ENCODE data around the gene ATP6AP1.

Gene ATP6AP1

DNA sequence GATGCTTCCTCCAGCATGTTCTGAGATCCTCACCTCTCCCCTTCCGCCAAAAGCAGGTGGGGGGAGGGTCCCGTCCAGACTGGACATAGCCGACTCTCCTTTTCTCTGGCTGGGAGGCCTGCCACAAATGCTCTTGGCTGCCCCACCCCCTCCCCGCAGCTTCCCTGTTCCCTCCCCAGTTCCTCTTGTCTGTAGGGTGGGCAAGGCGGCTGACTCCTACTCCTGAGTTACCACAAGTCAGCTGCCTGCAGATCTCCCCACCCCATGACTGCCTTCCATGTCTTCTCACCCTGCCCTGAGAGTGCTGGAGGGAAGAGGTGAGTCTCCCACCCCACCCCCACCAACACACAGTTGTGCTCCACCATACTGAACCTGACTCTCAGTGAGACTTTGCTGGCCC lies 2.9 kb downstream of the ATP6AP1 start:
- DNase-seq: no peak

DNA sequence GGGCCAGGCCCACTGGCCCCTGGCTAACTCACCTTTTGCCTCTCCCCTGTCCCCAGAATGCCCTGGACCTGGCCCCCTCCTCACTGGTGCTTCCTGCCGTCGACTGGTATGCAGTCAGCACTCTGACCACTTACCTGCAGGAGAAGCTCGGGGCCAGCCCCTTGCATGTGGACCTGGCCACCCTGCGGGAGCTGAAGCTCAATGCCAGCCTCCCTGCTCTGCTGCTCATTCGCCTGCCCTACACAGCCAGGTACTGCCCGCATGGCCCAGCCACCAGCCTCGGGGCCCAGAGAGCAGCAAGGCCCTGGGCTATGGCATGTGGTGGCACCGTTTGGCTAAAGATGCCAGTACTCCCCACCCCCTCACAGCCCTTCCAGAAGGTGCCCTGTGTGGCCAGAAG lies 3.7 kb downstream of the ATP6AP1 start:
- no peak for DNase-seq

DNA sequence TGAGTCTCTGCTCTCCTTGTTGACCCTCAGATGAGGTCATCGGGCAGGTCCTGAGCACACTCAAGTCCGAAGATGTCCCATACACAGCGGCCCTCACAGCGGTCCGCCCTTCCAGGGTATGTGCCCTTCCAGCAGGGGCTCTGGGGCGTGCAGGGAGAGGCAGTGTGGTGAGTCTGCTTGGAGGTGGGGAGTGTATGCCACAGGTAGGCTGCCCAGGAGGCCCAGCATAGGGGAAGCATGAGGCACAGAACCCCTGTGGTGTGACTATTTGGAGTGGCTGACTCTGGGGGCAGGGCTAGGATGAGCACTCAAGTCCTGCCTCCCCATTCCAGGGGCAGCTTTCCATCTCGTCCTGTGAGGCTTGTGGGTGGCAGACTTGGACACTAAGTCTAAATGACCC lies 5.1 kb downstream of the ATP6AP1 start:
- DNase-seq: no peak

DNA sequence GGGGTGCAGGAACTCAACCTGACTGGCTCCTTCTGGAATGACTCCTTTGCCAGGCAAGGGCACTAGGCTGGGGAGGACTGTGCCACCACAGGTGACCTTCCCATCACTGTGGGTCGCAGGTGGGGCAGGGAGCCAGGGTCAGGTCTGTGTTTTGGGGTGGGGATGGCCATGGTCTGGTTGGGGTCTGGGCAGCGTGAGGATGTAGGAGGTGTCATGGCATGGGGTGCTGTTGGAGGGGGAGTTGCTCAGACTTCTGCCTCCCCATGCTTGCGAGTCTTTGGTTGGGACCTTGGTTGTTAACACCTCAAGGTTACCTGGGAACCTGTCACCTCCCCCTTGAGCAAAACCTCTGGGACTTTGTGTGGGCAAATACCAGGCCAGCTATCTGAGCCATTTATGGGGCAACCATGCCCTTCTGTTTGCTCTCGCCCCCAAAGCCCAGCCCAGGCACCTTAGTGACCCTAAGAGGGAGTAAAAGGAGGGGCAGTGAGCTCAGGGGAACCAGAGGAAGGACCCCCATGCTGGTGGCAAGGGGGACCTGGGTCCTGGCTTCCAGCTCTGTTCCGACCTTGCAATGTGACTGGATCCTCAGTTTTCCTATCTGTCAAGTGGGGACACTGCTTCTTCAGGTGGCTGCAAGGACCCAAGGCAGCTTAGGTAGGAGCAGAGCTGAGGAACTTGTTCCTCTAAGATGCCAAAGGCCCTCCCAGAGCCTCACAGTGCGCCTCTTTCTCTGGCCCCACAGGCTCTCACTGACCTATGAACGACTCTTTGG lies 6.1 kb downstream of the ATP6AP1 start:
- DNase-seq: no peak

DNA sequence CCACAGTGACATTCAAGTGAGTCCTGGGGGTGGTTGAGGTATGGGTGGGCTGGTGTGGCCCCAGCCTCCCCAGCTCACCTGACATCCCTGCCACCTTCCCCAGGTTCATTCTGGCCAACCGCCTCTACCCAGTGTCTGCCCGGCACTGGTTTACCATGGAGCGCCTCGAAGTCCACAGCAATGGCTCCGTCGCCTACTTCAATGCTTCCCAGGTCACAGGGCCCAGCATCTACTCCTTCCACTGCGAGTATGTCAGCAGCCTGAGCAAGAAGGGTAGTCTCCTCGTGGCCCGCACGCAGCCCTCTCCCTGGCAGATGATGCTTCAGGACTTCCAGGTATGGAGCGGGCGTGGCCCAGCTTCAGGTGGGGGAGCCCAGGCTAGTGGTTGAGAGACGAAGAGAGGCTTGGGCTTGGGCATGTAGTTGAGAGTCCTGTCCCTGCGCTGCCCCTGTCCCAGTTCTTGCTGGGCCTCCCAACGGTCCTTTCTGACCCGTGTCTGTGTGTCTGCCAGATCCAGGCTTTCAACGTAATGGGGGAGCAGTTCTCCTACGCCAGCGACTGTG lies 6.8 kb downstream of the ATP6AP1 start:
- DNase-seq: no peak

DNA sequence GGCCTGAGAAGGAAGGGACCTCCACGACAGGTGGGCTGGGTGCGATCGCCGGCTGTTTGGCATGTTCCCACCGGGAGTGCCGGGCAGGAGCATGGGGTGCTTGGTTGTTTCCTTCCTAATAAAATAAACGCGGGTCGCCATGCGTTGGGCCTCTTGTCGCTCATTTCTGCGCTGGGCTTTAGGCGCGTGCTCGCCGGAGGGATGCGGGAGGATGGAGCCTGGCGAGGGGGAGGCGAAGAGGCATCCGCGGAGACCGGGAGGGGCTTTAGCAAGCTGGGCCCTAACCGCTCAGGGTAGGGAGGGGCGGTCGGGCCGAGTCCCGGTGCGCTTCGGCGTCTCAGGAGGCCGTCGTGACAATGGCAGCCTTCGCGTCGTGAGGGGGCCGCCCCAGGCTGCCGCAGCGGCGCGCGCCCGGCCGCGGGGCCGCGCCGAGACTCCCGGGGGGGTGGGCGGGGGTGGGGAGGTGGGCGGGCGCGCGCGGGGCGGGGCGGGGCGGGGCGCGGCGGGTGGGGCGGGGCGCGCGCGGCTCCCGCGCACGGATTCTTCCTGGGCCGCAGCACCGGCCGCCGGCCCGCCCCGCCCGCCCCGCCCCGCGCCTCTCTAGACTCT lies 8.0 kb downstream of the ATP6AP1 start:
- DNase-seq: no peak

DNA sequence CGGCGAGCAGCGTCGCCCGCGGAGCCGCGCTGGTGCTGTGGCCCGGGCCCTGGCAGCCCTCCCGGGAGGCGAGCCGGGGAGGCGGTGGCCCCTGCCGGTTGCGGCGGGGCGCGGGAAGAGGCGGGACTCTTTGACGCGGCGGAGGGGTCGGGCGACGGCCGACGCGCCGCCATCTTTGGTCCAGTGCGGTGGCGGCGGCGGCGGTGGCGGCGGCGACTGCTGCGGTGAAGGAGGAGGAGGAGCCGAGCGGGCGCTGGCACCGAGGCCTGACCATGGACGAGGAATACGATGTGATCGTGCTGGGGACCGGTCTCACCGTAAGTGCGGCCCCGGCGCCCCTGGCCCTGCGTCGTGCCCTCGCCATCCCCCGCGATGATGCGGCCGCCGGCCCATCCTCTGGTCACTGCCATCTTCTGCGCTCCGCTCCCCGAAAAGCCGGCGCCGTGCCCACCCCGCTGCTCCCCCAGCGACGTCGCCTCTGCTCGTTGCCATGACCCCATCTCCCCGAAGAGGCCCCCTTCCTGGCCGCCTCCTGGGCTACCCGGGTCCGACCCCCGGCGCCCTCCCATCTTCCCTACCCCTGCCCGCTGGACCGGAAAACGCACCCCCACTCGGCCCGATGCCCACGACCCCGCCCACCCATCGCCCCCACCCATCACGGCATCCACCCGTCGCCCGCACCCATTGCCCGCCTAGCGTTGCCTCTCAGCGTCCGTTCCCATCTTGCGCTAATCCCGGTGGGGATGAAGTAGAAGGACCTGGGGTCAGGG lies 8.7 kb downstream of the ATP6AP1 start, which contains the start of gene GDI1:
GDI1 (plus strand) TSS at position 172 of the 770 bp plus-strand sequence; CDS start at position 273, 101 bp downstream.
- DNase-seq: peak; percentile 2

DNA sequence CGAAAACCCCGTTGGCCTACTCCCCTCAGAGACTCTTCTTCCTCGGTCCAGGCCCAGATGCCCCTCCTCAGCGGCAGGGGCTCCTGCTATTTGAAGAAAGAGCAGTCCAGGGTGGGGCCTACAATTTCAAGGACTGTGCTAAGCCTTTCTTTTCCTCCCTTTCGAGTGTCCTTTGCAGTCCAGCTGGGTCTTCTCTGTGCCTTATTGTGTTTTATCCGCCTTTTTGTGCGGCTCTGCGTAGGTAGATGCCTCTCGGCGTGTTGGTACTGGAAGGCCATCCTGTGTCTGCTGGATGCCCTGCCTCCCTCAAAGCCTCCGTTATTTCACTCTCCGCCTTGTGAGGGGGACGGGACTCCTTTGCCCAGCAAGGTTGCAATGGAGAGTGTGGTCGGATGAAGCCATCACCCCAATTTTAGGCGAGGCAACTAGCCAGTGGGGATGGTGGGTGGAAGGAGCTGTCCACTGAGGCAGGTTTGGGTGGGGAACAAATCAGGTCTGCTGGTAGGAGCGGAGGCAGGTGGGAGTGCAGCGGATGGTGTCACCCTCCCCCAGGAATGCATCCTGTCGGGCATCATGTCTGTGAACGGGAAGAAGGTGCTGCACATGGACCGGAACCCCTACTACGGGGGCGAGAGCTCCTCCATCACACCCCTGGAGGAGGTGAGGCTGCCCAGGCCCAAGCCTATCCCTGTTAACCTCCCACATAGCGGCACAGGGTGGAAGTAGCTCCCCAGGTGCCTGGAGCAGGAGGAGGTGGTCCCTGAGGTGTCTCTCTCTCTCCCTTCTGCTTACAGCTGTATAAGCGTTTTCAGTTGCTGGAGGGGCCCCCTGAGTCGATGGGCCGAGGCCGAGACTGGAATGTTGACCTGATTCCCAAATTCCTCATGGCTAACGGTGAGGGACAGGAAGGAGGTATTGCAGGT lies 9.8 kb downstream of the ATP6AP1 start:
- DNase-seq: no peak

DNA sequence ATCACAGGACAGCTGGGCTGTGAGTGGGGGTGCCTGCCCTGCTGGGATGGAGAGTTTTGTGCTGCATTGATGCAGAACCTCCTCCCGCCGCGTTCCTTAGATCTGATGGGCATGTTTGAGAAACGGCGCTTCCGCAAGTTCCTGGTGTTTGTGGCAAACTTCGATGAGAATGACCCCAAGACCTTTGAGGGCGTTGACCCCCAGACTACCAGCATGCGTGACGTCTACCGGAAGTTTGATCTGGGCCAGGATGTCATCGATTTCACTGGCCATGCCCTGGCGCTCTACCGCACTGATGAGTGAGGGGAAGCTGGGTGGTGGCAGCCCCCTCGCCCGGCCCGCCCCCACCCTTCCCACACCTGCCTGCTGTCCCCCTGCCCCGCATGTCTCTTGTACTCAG lies 11.4 kb downstream of the ATP6AP1 start:
- no peak for DNase-seq

DNA sequence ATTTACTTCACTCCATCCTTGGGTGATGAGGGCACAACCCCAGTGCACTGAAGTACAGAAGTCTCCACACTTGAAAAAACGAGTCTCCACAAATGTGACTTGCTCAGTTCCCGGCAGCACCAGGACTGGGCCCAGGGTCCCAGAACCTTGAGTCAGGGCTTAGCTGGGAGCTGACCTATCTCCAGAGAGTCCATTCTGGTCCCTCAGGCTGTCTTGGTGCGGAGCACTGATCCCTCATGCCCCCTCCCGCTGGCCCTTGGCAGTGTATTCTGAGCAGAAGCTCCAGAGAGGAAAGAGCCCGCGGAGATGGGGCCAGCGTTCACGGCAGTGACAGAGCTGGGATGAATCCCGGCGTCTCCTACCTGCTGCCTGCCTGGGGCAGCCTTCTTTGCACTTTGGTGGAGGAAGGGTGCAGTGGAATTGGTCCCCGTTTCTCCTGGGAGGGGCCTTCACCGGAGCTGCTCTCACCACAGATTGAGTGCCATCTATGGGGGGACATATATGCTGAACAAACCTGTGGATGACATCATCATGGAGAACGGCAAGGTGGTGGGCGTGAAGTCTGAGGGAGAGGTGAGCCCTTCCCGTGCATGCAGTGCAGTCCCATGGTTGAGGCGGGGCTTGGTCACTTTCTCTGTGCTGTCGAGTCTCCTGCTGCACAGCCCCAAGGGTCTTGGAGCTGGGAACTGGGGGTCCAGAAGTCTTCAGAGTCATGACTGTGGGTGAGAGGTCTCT lies 12.3 kb downstream of the ATP6AP1 start:
- no peak for DNase-seq

DNA sequence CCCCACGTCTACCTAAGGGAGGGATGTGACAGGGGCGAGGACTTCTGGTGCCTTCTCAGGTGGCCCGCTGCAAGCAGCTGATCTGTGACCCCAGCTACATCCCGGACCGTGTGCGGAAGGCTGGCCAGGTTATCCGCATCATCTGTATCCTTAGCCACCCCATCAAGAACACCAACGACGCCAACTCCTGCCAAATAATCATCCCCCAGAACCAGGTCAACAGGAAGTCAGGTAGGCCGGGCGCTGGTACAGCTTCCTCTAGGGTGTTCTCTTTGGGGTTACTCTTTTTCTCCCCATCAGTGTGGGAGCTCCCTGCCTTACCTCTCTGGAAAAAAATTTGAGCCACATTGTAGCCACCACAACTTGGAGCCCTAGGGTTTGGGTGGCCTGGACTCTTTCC lies 13.1 kb downstream of the ATP6AP1 start:
- no peak for DNase-seq

DNA sequence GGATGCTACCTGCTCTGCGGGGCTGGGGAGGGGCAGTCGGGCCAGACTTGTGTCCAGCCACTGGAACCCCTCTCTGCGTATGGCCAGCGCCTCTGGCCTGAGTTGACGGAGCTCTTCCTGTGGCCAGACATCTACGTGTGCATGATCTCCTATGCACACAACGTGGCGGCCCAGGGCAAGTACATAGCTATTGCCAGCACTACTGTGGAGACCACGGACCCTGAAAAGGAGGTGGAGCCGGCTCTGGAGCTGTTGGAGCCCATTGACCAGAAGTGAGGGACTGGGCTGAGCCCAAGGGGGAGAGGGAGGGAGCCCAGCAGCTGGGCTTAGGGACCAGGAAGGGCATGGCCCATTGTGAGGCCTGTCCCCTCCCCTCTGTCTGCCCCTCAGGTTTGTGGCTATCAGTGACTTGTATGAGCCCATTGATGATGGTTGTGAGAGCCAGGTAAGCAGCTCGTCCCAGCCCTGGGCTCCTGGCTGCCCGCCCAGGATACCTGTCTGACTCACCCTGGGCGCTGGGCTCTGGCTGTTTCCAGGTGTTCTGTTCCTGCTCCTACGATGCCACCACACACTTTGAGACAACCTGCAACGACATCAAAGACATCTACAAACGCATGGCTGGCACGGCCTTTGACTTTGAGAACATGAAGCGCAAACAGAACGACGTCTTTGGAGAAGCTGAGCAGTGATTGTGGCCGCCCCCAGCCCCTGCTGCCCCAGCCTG lies 13.7 kb downstream of the ATP6AP1 start:
- DNase-seq: no peak

DNA sequence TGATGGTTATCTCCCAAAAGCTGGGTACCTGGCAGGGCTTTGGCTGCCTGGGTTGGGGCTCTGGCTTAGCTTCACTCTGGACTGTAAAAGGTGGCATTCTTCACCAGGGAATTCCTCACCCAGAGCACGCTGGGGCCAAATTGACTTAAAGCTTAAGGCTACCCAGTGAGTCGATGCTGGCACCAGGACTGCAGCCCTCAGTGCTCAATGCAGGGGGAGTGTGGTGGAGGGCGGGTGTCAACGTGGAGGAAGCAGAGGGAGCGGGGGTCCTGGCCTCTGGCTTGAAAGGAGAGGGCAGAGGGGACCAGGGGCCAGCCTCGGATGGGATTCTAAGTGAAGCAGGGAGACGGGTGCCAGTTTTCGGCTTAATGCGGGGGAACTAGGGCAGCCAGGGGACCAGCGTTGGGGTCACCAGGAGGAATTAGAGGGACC lies 15.0 kb downstream of the ATP6AP1 start:
- no peak for DNase-seq

DNA sequence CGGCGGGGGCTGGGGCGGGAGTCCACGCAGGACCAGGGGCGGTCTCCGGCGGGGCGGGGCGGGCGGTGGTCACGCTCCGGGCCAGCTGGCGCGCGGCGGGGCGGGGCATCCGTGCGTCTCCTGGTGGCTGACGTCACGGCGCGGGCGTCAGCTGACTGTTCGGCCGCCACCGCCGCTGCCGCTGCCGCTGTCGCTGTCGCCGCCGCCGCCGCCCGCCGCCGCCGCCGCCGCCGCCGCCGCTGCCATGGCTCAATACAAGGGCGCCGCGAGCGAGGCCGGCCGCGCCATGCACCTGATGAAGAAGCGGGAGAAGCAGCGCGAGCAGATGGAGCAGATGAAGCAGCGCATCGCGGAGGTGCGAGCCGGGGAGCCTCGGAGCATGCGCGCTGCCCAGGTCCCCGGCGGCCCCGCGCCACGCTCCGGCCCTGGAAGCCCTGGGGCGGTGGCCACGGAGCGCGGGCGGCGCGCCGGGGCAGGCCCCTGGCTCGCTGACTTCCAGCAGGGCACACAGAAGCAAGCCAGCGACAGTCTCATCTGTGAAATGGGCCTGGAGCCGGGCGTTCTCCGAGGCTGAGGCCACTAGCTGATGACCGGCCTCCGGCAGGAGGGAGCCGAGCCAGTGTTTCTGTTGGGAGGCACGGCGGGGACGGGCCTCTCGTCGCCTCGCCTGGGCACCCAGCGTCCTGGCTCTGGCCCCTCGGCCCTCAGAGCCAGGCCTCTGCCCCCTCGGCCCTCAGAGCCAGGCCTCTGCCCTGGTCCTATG lies 15.7 kb downstream of the ATP6AP1 start, which contains the start of gene FAM50A:
FAM50A (plus strand) TSS at position 150 of the 763 bp plus-strand sequence; CDS start at position 245, 95 bp downstream.
- peak; percentile 25 for DNase-seq

DNA sequence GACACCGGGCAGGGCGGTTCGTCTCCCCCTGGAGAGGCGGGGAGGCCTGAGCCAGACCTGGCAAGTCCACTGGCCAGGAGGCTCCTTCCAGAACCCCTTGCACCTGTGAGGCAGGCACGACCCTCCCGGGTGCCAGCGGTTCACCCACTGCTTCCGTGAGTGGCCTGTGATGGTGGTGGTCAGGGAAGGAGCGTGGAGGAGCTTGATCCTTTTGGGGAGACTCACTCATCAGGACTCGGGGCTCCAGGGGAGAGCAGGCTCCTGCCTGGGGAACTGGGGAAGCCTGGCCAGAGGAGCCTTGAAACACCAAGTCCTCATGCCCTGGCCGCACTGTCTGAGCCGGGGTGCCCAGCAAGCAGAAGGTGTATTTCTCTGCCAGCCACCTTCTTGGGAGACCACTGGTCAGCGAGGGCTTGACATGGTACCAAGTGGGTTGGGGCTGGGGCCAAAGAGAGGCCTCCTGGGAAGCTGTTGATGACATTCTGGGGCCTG lies 16.3 kb downstream of the ATP6AP1 start:
- DNase-seq: no peak

DNA sequence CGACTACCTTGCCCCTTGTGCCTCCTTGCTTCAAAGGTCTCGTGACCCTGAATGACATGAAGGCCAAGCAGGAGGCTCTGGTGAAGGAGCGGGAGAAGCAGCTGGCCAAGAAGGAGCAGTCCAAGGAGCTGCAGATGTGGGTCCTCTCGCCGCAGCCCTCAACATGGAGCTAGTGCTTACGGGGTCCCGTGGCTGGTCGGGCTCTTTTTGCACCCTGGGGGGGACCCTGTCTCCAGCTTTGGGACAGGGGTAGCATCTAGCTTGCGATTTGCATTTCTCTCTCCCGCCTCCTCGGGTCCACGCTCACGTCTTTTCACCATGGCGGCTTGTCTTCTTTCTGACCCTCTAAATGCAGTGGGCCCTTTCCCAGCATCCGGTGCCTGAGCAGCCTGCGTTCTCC lies 17.3 kb downstream of the ATP6AP1 start:
- no peak for DNase-seq

DNA sequence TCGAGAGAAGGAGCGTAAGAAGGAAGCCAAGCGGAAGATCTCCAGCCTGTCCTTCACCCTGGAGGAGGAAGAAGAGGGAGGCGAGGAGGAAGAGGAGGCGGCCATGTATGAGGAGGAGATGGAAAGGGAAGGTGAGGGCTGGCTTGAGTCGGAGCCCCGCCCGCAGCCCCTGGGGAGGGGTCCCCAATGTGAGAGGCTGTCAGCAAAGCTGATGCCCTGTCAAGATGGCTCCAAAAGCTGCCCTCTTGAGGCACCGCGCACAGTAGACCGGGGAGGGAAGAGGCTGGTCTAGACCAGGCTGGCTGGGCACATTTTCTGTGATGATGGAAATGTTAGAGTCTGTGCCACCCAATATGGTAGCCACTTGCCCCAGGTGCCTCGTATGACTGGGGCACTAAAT lies 18.0 kb downstream of the ATP6AP1 start:
- no peak for DNase-seq

DNA sequence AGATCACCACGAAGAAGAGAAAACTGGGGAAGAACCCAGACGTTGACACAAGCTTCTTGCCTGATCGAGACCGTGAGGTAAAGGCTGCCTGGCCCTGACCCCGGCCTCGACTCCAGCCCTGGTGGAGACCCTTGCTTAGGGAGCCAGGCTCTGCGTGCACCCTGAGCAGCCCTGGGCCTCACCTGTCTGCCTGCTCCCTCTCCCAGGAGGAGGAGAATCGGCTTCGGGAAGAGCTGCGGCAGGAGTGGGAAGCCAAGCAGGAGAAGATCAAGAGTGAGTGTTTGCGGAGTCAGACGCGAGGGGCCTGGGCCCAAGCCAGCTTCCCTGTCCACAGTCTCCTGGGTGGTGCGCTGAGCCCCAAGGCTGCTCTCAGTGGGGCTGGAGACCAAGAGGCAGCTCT lies 20.0 kb downstream of the ATP6AP1 start:
- no peak for DNase-seq

DNA sequence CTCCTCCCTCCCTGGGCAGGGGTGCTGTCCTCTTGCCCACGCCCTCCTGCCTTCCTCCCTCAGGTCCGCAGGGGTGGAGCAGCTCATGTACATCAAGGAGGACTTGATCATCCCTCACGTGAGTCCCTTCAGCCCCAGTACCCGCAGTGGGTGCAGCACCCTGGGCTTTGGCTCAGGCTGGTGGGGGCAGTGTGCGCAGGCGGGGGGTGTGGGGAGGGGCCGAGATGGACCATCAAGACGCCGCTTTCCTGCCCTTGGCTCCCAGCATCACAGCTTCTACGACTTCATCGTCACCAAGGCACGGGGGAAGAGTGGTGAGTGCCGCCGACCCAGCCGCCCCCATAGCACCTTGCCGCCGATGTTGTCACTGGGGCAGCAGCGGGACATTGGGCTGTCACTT lies 21.1 kb downstream of the ATP6AP1 start:
- no peak for DNase-seq

DNA sequence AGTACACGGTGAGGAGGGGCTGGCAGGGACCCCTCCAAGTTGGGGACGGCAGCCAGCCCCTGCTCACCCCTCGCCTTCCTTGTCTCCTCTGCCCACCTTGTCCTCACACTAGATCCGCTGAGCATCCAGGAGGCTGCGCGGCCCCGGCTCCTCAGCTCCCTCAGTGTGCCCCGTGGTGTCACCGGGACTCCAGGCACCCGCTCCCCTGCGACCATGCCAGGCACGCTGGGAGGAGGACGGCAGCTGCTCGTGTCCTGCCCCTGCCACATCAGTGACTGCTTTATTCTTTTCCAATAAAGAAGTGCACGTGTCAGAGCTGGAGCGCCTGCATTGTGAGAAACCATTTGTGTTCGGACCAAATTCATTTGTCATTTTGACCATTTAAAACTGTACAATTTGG lies 21.8 kb downstream of the ATP6AP1 start:
- DNase-seq: no peak
